Brain microvascular endothelial cell (primary cell): ENCODE data around the gene TACO1.

ENCODE experiments used
- DNase-seq: peaks from one replicate; pipeline ENCODE4 v3.0.0-alpha.2; 2020
- H3K27ac ChIP-seq: fragments of 250-450 bp; sonication (Bioruptor Pico); 2 replicates; pipeline ENCODE4 v1.5.1; 2020; ENCODE audit warnings: mild to moderate bottlenecking, moderate library complexity
- H3K27me3 ChIP-seq: fragments of 250-450 bp; sonication (Bioruptor Pico); replicated peaks from 2 replicates; pipeline ENCODE4 v1.5.1; 2020; ENCODE audit warnings: mild to moderate bottlenecking
- H3K36me3 ChIP-seq: fragments of 250-450 bp; sonication (Bioruptor Pico); replicated peaks from 2 replicates; pipeline ENCODE4 v1.5.1; 2020; ENCODE audit warnings: mild to moderate bottlenecking
- H3K4me3 ChIP-seq: 2 replicates; pipeline ENCODE4 v1.5.1; 2011; ENCODE audit warnings: low read depth, mild to moderate bottlenecking, control low read depth, low read length, moderate library complexity
- in situ Hi-C: cut with HindIII; loops from 2 replicates; pipeline ENCODE4 v1.10.0; 2017; ENCODE audit warnings: low sequenced_read_pairs, low pct_ligation_motif_present
- TF ChIP-seq, protein P1 (sequence below): IDR thresholded peaks from 2 replicates; pipeline ENCODE4 v1.5.1; 2011; ENCODE audit warnings: low read depth, mild to moderate bottlenecking, moderate library complexity, low read length, control low read depth, inconsistent platforms; ENCODE audit errors: missing control alignments

Gene TACO1

DNA sequence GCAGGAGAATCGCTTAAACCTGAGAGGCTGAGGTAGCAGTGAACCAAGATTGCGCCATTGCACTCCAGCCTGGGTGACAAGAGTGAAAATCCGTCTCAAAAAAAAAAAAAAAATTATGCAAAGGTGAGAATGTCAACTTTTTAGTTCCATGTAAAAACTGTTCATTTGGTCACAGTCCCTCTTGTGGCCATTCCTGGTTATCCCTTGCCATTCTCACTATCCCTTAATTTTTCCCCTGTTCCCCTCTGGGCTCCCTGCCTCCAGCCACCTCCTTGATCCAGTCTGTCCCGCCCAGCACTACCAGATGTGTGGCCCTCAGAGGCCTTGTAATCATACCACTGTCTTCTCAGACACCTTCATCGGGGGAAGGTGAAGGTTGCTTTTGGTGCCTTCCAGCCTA lies 27.1 kb upstream of the TACO1 start:
- H3K27me3 ChIP-seq, result no peaks in the 10 kb centered on the region
- DNase-seq, result no peak
- TF ChIP-seq, protein P1, sequence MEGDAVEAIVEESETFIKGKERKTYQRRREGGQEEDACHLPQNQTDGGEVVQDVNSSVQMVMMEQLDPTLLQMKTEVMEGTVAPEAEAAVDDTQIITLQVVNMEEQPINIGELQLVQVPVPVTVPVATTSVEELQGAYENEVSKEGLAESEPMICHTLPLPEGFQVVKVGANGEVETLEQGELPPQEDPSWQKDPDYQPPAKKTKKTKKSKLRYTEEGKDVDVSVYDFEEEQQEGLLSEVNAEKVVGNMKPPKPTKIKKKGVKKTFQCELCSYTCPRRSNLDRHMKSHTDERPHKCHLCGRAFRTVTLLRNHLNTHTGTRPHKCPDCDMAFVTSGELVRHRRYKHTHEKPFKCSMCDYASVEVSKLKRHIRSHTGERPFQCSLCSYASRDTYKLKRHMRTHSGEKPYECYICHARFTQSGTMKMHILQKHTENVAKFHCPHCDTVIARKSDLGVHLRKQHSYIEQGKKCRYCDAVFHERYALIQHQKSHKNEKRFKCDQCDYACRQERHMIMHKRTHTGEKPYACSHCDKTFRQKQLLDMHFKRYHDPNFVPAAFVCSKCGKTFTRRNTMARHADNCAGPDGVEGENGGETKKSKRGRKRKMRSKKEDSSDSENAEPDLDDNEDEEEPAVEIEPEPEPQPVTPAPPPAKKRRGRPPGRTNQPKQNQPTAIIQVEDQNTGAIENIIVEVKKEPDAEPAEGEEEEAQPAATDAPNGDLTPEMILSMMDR, result peak; percentile 51
- H3K27ac ChIP-seq, result no peak overlapping the region
- no peaks in the 10 kb centered on the region for H3K36me3 ChIP-seq
- no peak overlapping the region for H3K4me3 ChIP-seq
- in situ Hi-C loops, result no loop called here

DNA sequence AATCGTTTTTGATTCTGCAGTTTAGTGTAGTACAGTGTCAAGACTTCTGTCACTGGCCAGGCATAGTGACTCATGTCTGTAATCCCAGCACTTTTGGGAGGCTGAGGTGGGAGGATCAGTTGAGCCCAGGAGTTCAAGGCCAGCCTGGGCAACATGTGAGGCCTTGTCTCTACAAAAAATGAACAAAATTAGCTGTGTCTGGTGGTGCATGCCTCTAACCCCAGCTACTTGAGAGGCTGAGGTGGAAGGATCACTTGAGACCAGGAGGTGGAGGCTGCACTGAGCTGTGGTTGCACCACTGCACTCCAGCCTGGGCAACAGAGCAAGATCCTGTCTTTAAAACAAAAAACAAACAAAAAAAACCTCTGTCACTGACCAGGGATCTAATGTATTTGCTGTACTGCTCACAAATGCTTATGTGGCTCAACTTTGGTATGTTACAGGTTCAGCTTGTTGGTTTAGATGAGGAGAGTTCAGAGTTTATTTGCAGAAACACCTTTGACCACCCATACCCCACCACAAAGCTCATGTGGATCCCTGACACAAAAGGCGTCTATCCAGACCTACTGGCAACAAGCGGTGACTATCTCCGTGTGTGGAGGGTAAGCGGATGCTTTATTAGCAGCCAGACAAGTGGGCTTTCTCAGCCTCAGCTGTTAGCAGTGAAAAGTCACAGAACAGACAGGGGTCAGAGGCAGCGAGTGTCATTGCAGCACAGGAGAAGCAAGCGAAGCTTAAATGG lies 22.5 kb upstream of the TACO1 start:
- Histone ChIP-seq H3K36me3 (peaks cover 18% of the 10 kb centered on the region), H3K27ac (no peak overlapping the region), H3K27me3 (no peaks in the 10 kb centered on the region), H3K4me3 (no peak overlapping the region)
- TF ChIP-seq, protein P1, result no peak
- in situ Hi-C loops, result no loop called here
- no peak for DNase-seq

DNA sequence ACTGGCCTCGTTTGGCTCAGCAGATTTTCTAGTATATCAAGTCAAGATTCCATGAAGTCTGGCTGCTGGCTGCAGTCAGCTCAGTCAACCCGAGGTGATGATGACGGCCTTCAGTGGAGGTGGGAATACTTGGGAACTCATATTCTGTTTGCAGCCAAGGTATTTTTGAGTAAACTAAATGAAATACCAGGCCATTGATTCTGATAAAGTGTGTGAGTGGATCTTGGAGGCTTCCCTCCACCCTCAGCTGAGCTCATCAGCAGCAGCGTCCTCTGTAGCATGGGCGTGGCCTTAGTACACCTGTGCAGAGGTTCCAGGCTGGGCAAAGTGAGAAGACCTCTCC lies 22.0 kb upstream of the TACO1 start:
- Histone ChIP-seq H3K4me3 (no peak overlapping the region), H3K27me3 (no peaks in the 10 kb centered on the region), H3K36me3 (peaks cover 22% of the 10 kb centered on the region), H3K27ac (no peak overlapping the region)
- TF ChIP-seq, protein P1, result no peak
- in situ Hi-C loops, result no loop called here
- no peak for DNase-seq

DNA sequence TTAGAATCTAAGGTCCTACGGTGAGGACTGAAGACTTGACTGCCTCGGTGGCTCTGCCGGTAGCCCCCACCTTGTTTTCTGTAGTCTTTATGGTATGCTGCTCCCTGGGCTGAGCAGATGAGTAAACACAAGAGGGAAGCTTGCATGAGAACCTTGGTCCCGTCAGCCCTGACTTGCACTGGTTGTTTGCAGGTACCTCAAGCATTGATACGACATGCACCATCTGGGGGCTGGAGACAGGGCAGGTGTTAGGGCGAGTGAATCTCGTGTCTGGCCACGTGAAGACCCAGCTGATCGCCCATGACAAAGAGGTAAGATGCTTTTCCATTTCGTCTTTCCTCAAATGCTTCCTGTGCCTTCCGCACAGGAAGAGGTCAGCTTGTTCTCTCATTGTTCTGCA lies 21.1 kb upstream of the TACO1 start:
- Histone ChIP-seq H3K27me3 (no peaks in the 10 kb centered on the region), H3K36me3 (peaks cover 26% of the 10 kb centered on the region), H3K4me3 (no peak overlapping the region), H3K27ac (no peak overlapping the region)
- no peak for DNase-seq
- TF ChIP-seq, protein P1, result no peak
- in situ Hi-C loops, result no loop called here

DNA sequence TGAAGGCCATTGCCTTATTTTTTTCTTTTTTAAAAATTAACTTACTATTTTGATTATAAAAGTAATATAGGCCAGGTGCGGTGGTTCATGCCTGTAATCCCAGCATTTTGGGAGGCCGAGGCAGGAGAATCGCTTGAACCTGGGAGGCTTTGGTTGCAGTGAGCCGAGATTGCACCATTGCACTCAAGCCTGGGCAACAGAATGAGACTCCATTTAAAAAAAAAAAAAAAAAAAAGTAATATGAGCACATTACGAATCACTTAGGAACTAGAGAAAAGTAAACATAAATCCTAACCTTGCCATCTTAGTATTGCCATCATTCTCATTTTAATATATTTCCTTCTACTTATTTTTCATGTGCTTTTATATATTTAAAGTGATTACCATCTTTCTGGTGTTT lies 12.9 kb upstream of the TACO1 start:
- TF ChIP-seq, protein P1, result no peak
- no peak overlapping the region for H3K4me3 ChIP-seq
- H3K27me3 ChIP-seq, result no peaks in the 10 kb centered on the region
- DNase-seq, result no peak
- peaks cover 41% of the 10 kb centered on the region for H3K36me3 ChIP-seq
- in situ Hi-C loops, result no loop called here
- H3K27ac ChIP-seq, result no peak overlapping the region

DNA sequence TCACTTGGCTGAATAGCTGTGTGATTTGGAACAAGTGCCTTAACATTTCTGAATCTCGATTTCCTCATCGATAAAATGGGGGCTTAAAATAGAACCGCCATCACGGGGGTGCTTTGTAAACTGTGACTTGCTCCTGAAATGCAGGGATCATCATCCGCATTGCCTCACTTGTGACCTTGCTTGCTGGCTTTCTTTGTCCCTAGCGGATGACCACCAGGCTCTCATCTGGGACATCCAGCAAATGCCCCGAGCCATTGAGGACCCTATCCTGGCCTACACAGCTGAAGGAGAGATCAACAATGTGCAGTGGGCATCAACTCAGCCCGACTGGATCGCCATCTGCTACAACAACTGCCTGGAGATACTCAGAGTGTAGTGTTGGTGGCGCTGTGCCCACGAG lies 11.9 kb upstream of the TACO1 start:
- Histone ChIP-seq H3K27ac (no peak overlapping the region), H3K27me3 (no peaks in the 10 kb centered on the region), H3K4me3 (no peak overlapping the region), H3K36me3 (peaks cover 36% of the 10 kb centered on the region)
- in situ Hi-C loops, result no loop called here
- TF ChIP-seq, protein P1, result no peak
- no peak for DNase-seq
